ENCODE results near the gene MRPS2.
"Not testable (repeated sequence)": the region's sequence is repeated elsewhere in the genome, so short reads cannot be mapped to it uniquely, and the experiment has no call there.

Gene MRPS2

GRCh38 chr9:135501261-135502167, 1.0 kb downstream of the MRPS2 start:
- DNase-seq: peak; percentile 57

- DNase-seq: no peak
Measured at GRCh38 chr9:135502168-135502872, 1.8 kb downstream of the MRPS2 start.

GRCh38 chr9:135502873-135503321, 2.4 kb downstream of the MRPS2 start:
- DNase-seq: no peak

- DNase-seq: no peak
Measured at GRCh38 chr9:135503371-135504261, 3.1 kb downstream of the MRPS2 start.

- DNase-seq: peak; percentile 47
Measured at GRCh38 chr9:135504262-135505243, 4.1 kb downstream of the MRPS2 start.

- no peak for DNase-seq
Measured at GRCh38 chr9:135505406-135506187, 5.1 kb downstream of the MRPS2 start.

- DNase-seq: no peak
Measured at GRCh38 chr9:135506327-135507103, 6.0 kb downstream of the MRPS2 start.

GRCh38 chr9:135507104-135508035, 6.9 kb downstream of the MRPS2 start:
- DNase-seq: no peak

GRCh38 chr9:135508211-135508820, 7.8 kb downstream of the MRPS2 start:
- no peak for DNase-seq

- DNase-seq: no peak
Measured at GRCh38 chr9:135509458-135509857, 9.0 kb downstream of the MRPS2 start.

GRCh38 chr9:135512241-135512603, 11.7 kb downstream of the MRPS2 start:
- no peak for DNase-seq

- DNase-seq: no peak
Measured at GRCh38 chr9:135512904-135513303, 12.4 kb downstream of the MRPS2 start.

- no peak for DNase-seq
Measured at GRCh38 chr9:135513351-135513846, 12.9 kb downstream of the MRPS2 start.

GRCh38 chr9:135513906-135514305, 13.4 kb downstream of the MRPS2 start:
- DNase-seq: not testable (repeated sequence)

GRCh38 chr9:135514342-135515082, 14.0 kb downstream of the MRPS2 start:
- no peak for DNase-seq

- no peak for DNase-seq
Measured at GRCh38 chr9:135515083-135515951, 14.8 kb downstream of the MRPS2 start.

Data from COR-L47 (cell line).